Kidney glomerular epithelial cell (primary cell): Measurements from ENCODE around the gene PSMA1.
A peak's percentile ranks its signal among the peaks of the same experiment; 100 is the strongest.

Experiments
- DNase-seq: peaks from one replicate; lab custom pipeline; 2025; lab: John Stamatoyannopoulos, UW

The PSMA1 gene

GRCh38 chr11:14529951-14530350 lies 9.8 kb upstream of the PSMA1 start:
- DNase-seq = peak; percentile 16

- DNase-seq = no peak
These were observed 9.1 kb upstream of the PSMA1 start for GRCh38 chr11:14529321-14529720.

GRCh38 chr11:14522801-14523200 lies 2.6 kb upstream of the PSMA1 start:
- no peak for DNase-seq

GRCh38 chr11:14522245-14522644 lies 2.1 kb upstream of the PSMA1 start:
- DNase-seq = no peak

- DNase-seq = no peak
These were observed 563 bp upstream of the PSMA1 start for GRCh38 chr11:14520747-14521151.

GRCh38 chr11:14519597-14519916 lies 629 bp downstream of the PSMA1 start:
- DNase-seq = no peak

- no peak for DNase-seq
These were observed 1.4 kb downstream of the PSMA1 start for GRCh38 chr11:14518820-14519219.

GRCh38 chr11:14513800-14514199 lies 6.4 kb downstream of the PSMA1 start:
- DNase-seq = no peak

- no peak for DNase-seq
These were observed 13.7 kb downstream of the PSMA1 start for GRCh38 chr11:14506532-14506931.

GRCh38 chr11:14503023-14503422 lies 17.2 kb downstream of the PSMA1 start:
- no peak for DNase-seq

GRCh38 chr11:14502039-14502438 lies 18.1 kb downstream of the PSMA1 start:
- DNase-seq = no peak

- DNase-seq = peak; percentile 78
These were observed 20.0 kb downstream of the PSMA1 start for GRCh38 chr11:14500181-14500651.

- DNase-seq = peak; percentile 91
These were observed 20.5 kb downstream of the PSMA1 start, which contains the start of gene COPB1 for GRCh38 chr11:14499560-14500180. TSS of gene COPB1 (minus strand) at chr11:14499811. CDS start at chr11:14498928, 883 bp downstream.

- DNase-seq = no peak
These were observed 21.0 kb downstream of the PSMA1 start for GRCh38 chr11:14499178-14499559.

GRCh38 chr11:14480716-14481115 lies 39.5 kb downstream of the PSMA1 start:
- DNase-seq = no peak

- DNase-seq = no peak
These were observed 49.1 kb downstream of the PSMA1 start for GRCh38 chr11:14471127-14471526.

GRCh38 chr11:14463623-14464022 lies 56.6 kb downstream of the PSMA1 start:
- DNase-seq = no peak

GRCh38 chr11:14460147-14460546 lies 60.0 kb downstream of the PSMA1 start:
- DNase-seq = no peak

GRCh38 chr11:14458377-14458776 lies 61.8 kb downstream of the PSMA1 start:
- DNase-seq = no peak

GRCh38 chr11:14455648-14456430 lies 64.3 kb downstream of the PSMA1 start:
- DNase-seq = no peak
